GM18951 (cell line): ENCODE data around the gene CD4.

Experiments
- POLR2A ChIP-seq: IDR thresholded peaks from 4 replicates; pipeline ENCODE4 v1.6.1; 2011; ENCODE audit warnings: mild to moderate bottlenecking; ENCODE audit not compliant: insufficient read length, insufficient read depth; ENCODE audit errors: extremely low read depth
- in situ Hi-C: fragments of 300-500 bp; cut with MboI; formaldehyde crosslinking; loops from one replicate; pipeline ENCODE4 v1.12.0; 2022; ENCODE audit warnings: low sequenced_read_pairs, mixed read lengths, inconsistent platforms; ENCODE audit not compliant: unreplicated experiment

Gene CD4

GRCh38 chr12:6820166-6820565, 30.8 kb downstream of the CD4 start:
- TF ChIP-seq POLR2A = no peak
- in situ Hi-C loops = no loop called here

- TF ChIP-seq POLR2A = no peak
Measured at GRCh38 chr12:6821591-6822425, 32.5 kb downstream of the CD4 start, which contains the start of gene GPR162. GPR162 (plus strand) TSS chr12:6821821; CDS start chr12:6823899, 2,078 bp downstream.

GRCh38 chr12:6822426-6823135, 33.3 kb downstream of the CD4 start:
- in situ Hi-C loops = no loop called here
- no peak for TF ChIP-seq POLR2A

More at GRCh38 chr12:6821591-6822425, 32.5 kb downstream of the CD4 start, which contains the start of gene GPR162:
- in situ Hi-C loops = no loop called here

- TF ChIP-seq POLR2A = no peak
- in situ Hi-C loops = no loop called here
Measured at GRCh38 chr12:6823182-6824084, 34.1 kb downstream of the CD4 start.

GRCh38 chr12:6824085-6824775, 34.9 kb downstream of the CD4 start:
- no peak for TF ChIP-seq POLR2A
- in situ Hi-C loops = no loop called here

- in situ Hi-C loops = no loop called here
- no peak for TF ChIP-seq POLR2A
Measured at GRCh38 chr12:6824901-6825381, 35.6 kb downstream of the CD4 start.

- in situ Hi-C loops = no loop called here
- TF ChIP-seq POLR2A = no peak
Measured at GRCh38 chr12:6825398-6826124, 36.2 kb downstream of the CD4 start.

GRCh38 chr12:6826125-6826733, 36.9 kb downstream of the CD4 start:
- no peak for TF ChIP-seq POLR2A
- in situ Hi-C loops = no loop called here

GRCh38 chr12:6826734-6827436, 37.6 kb downstream of the CD4 start:
- no peak for TF ChIP-seq POLR2A
- in situ Hi-C loops = no loop called here

- in situ Hi-C loops = no loop called here
- no peak for TF ChIP-seq POLR2A
Measured at GRCh38 chr12:6827437-6827911, 38.1 kb downstream of the CD4 start.
